Lower lobe of right lung (tissue), 2 donors: ENCODE results near the gene CALML5. TPM values are rescaled to one million over a fixed set of nuclear protein-coding genes. Genes with fewer than 3 reads are reported as not detected.

ENCODE experiments used
- ATAC-seq, 2 donors: fragments of 200-7000 bp; cut with Tn5 transposase; one replicate each; pipeline ENCODE4 v1.9.1; 2020 to 2022; ENCODE audit warnings: mild to moderate bottlenecking in 2 of 2, moderate library complexity in 2 of 2
- DNase-seq: peaks from one replicate; pipeline ENCODE4 v3.0.0-alpha.2; 2020
- H3K27ac ChIP-seq: fragments of 200-600 bp; one replicate; pipeline ENCODE4 v1.8.0; 2022
- H3K27me3 ChIP-seq: fragments of 200-600 bp; one replicate; pipeline ENCODE4 v1.8.0; 2022; ENCODE audit warnings: low read depth
- H3K36me3 ChIP-seq: fragments of 200-600 bp; one replicate; pipeline ENCODE4 v1.8.0; 2022; ENCODE audit warnings: mild to moderate bottlenecking
- H3K4me1 ChIP-seq: fragments of 200-600 bp; one replicate; pipeline ENCODE4 v1.8.0; 2022
- H3K4me3 ChIP-seq: fragments of 200-600 bp; one replicate; pipeline ENCODE4 v1.8.0; 2022; ENCODE audit warnings: mild to moderate bottlenecking
- H3K9me3 ChIP-seq: fragments of 200-600 bp; one replicate; pipeline ENCODE4 v1.8.0; 2022
- intact Hi-C: fragments of 100-400 bp; cut with DNase I; formaldehyde crosslinking; loops from one replicate; pipeline ENCODE4 v1.11.0; 2022
- total RNA-seq: library from RNA; stranded (reverse); fragmentation: NEBNext Ultra II Directional; extraction: Animal tissue kit (Norgen Biotek cat#: 25700); gene quantifications from one replicate; pipeline ENCODE4 v1.2.1, GENCODE V29; 2021
- TF ChIP-seq, protein P1 (sequence below): fragments of 200-600 bp; IDR thresholded peaks from one replicate; pipeline ENCODE4 v1.8.0; 2022; ENCODE audit warnings: antibody characterized with exemption, mild to moderate bottlenecking
- donor health status: DM: no; HTN: yes; CAD: no; lungs with severe emphysema.

Gene CALML5
- total RNA-seq, 1 donor from 2014 or later, result not detected

DNA sequence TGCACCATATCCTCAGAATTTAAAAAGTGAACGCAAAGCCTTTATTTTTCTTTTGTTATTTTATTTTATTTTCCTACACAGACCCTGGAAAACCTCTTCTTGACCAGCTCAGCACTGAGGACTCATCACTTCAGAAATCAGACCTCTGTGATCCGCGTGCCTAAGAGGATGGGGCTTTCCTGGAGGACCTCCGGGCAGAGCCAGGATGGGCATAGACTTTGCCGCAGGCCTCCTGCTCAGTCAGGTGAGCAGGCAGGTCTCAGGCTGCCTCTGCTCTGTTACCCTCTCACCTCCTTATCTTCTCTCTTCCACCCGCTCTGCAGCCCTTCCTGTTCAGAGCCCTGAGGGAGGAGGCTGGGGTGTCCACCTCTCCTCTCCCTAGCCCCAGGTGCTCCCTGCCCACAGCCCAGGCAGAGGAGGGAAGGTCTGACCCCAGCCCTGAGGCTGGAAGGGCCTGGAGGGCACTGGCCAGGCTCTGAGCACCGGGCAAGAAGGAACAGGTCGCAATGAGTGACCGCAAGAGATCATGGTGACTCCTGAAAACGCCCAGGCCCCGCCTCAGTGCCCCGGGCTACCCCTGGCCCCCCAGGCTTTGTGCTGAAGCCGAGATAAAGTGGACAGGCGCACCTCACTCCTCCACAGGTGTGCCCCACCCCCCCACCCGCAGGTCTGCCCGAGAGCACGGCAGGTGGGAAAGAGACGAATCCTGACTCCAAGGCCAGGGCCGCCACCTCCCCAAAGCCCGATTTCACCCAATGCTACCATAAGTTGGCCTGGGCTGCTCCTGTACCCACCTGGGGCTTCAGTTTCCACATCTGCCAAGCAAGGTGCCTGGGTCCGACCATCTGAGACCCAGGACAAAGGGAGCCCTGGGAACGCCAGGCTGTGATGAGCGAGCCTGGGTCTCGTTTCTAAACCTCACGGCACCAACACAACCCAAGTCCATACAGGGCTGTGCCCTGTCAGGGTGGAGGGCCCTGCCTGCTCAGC lies 2.8 kb downstream of the CALML5 start:
- H3K27me3 ChIP-seq, result no peaks in the 10 kb centered on the region
- H3K36me3 ChIP-seq, result no peaks in the 10 kb centered on the region
- no peak overlapping the region for H3K4me3 ChIP-seq
- H3K9me3 ChIP-seq, result no peaks in the 10 kb centered on the region
- TF ChIP-seq, protein P1, sequence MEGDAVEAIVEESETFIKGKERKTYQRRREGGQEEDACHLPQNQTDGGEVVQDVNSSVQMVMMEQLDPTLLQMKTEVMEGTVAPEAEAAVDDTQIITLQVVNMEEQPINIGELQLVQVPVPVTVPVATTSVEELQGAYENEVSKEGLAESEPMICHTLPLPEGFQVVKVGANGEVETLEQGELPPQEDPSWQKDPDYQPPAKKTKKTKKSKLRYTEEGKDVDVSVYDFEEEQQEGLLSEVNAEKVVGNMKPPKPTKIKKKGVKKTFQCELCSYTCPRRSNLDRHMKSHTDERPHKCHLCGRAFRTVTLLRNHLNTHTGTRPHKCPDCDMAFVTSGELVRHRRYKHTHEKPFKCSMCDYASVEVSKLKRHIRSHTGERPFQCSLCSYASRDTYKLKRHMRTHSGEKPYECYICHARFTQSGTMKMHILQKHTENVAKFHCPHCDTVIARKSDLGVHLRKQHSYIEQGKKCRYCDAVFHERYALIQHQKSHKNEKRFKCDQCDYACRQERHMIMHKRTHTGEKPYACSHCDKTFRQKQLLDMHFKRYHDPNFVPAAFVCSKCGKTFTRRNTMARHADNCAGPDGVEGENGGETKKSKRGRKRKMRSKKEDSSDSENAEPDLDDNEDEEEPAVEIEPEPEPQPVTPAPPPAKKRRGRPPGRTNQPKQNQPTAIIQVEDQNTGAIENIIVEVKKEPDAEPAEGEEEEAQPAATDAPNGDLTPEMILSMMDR, result no peak
- no peak for DNase-seq
- ATAC-seq, result no peak
- no peak overlapping the region for H3K27ac ChIP-seq
- H3K4me1 ChIP-seq, result no peaks in the 10 kb centered on the region
- intact Hi-C loops, result no loop called here

DNA sequence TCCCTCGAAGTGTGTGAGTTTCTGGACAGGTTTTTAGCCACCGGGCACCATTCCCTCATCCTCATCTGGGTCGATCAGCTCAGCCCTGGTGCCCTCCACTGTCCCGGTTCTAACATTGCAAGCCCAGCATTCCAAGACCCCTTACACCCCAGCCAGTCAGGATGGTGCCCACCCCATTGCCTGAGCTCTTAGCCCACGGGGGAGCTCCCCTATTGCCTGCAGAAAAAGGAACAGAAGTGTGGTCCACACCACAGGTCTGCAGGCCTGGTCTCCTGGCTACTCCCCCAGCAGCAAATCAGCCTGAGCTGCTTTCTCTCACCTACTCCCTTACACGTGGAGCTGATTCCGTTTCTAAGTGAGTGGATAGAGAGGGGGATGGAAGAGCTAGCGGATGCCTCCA lies 4.8 kb downstream of the CALML5 start:
- Histone ChIP-seq H3K4me3 (no peak overlapping the region), H3K27me3 (no peaks in the 10 kb centered on the region), H3K9me3 (no peaks in the 10 kb centered on the region), H3K27ac (no peak overlapping the region), H3K4me1 (no peaks in the 10 kb centered on the region), H3K36me3 (no peaks in the 10 kb centered on the region)
- intact Hi-C loops, result no loop called here
- ATAC-seq (no peak), DNase-seq (no peak)
- TF ChIP-seq, protein P1, result no peak

DNA sequence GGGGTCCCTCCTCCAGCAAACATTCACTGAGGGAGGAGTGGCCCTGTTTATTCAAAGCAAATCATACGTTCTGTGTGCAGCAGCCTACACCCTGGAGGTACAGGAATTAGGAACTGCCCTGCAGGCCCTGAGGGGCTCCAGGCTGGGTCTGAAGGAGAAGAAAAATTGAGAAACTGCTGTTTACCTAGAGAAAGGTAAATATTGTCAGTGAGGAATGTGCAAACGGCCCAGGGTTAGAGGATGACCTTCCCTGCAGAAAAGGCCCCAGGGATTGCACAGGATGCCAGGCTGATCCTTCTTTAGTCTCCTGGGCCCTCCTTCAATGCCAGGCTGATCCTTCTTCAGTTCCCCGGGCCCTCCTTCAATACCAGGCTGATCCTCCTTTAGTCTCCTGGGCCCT lies 5.7 kb downstream of the CALML5 start:
- H3K27ac ChIP-seq, result peak overlapping the region; percentile 18
- ATAC-seq (peak in 1 of 2 donors; percentile 12), DNase-seq (no peak)
- H3K36me3 ChIP-seq, result no peaks in the 10 kb centered on the region
- H3K9me3 ChIP-seq, result no peaks in the 10 kb centered on the region
- no peaks in the 10 kb centered on the region for H3K4me1 ChIP-seq
- intact Hi-C loops, result no loop called here
- TF ChIP-seq, protein P1, result no peak
- H3K4me3 ChIP-seq, result no peak overlapping the region
- no peaks in the 10 kb centered on the region for H3K27me3 ChIP-seq

DNA sequence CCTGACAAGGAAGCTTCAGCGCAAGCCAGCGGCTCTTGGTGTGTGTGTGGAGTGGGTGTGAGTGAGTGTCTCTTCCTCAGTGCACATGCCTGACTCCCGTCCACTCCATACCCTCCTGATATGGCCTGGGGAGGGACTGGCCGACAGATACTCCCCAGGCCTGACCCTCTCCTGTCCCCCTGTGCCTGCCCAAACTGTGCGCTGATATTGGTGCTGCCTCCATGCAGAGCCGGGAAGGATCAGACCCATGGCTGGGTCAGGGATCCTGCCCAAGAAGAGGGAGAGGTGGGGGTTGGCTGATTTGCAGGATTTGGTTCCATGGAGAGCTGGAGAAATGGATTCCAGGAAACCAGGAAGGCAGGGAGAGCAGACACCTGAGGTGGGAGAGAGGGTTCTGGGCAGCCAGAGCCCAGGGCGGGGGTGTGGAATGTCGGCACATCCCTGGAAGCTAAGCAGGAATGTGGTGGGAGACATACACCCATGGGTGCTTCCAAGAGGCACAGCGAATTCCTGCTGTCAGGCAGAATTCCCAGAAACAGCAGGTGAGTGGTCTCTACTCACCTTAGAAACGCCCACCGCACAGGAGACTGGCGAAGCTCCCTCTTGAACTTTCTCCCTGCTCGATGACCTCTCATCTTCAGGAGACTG lies 6.3 kb downstream of the CALML5 start:
- intact Hi-C loops, result no loop called here
- no peaks in the 10 kb centered on the region for H3K9me3 ChIP-seq
- H3K4me1 ChIP-seq, result no peaks in the 10 kb centered on the region
- DNase-seq (no peak), ATAC-seq (no peak)
- peak overlapping the region; percentile 18 for H3K27ac ChIP-seq
- no peaks in the 10 kb centered on the region for H3K27me3 ChIP-seq
- no peaks in the 10 kb centered on the region for H3K36me3 ChIP-seq
- TF ChIP-seq, protein P1, result no peak
- H3K4me3 ChIP-seq, result no peak overlapping the region

DNA sequence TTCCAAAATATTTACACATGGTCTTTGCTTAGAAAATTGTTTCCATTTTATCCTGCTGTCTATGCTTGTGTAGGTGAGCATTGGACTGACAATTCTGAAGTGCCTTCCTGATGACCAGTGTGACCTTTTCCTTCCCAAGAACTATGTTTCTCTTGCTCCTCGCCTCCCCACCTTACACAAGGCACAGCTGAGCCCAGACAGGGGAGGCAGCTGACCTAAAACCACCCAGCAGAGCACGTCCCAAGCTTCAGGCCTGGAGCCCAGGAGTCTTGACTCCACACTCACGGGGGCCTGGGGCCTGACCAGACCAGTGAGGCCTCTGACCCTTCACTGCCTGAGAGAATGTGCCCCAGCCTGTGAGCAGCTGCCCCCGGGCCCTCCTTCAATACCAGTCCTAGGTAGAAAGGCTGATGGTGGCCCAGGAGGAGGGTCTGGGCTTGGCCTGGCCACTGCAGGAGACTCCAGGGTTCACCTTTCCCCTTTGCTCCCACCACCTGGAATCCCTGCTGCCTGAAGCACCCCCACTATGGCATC lies 7.0 kb downstream of the CALML5 start:
- Histone ChIP-seq H3K4me3 (no peak overlapping the region), H3K27me3 (no peaks in the 10 kb centered on the region), H3K27ac (no peak overlapping the region), H3K36me3 (no peaks in the 10 kb centered on the region), H3K4me1 (no peaks in the 10 kb centered on the region), H3K9me3 (no peaks in the 10 kb centered on the region)
- intact Hi-C loops, result no loop called here
- TF ChIP-seq, protein P1, result no peak
- DNase-seq (no peak), ATAC-seq (no peak)
